ENCODE measurements around the gene NDUFAF3. TPM values are rescaled to one million over a fixed set of nuclear protein-coding genes. Genes with fewer than 3 reads are reported as not detected.

The NDUFAF3 gene
- total and polyA plus RNA-seq, 10 donors = 63.8 to 98.5 (median 78.7) TPM

- Histone ChIP-seq H3K27me3 (replicated peaks in 1 of 7) (no peaks in the 10 kb centered on the region), H3K4me3 (no peak overlapping the region), H3K4me1 (peaks cover 0 to 4% (median 0%) of the 10 kb centered on the region in 6 donors), H3K27ac (no peak overlapping the region), H3K36me3 (peaks cover 0 to 100% (median 74%) of the 10 kb centered on the region in 6 donors), H3K9me3 (no peaks in the 10 kb centered on the region)
- intact Hi-C loops (cut with DNase I; ENCODE audit: low total_unique reads) = no loop called here
- no peak for DNase-seq
- TF ChIP-seq POLR2A (IDR thresholded peaks at IDR 0.05) (no peak), POLR2AphosphoS5 (IDR thresholded peaks at IDR 0.05) (no peak)
- WGBS, 5 donors = 91 to 100% (median 97%) methylated on average over 2 of the region's 2 CpGs
These were observed 32.5 kb downstream of the NDUFAF3 start for GRCh38 chr3:49054344-49054862.

GRCh38 chr3:49057268-49057667 is 35.3 kb downstream of the NDUFAF3 start:
- TF ChIP-seq POLR2A (IDR thresholded peaks at IDR 0.05) (no peak), POLR2AphosphoS5 (IDR thresholded peaks at IDR 0.05) (peak in 1 of 3 donors; percentile 61)
- DNase-seq = no peak

GRCh38 chr3:49058011-49058410 is 36.1 kb downstream of the NDUFAF3 start:
- Histone ChIP-seq H3K4me3 (no peak overlapping the region), H3K27me3 (replicated peaks in 1 of 7) (no peaks in the 10 kb centered on the region), H3K27ac (no peak overlapping the region), H3K4me1 (peaks cover 0 to 4% (median 0%) of the 10 kb centered on the region in 6 donors), H3K36me3 (peaks cover 0 to 100% (median 82%) of the 10 kb centered on the region in 6 donors), H3K9me3 (no peaks in the 10 kb centered on the region)
- 85 to 96% (median 92%) methylated on average over 7 of the region's 7 CpGs for WGBS, 5 donors
- DNase-seq = no peak
- TF ChIP-seq CTCF (IDR thresholded peaks at IDR 0.05 in 8 of 11, conservative IDR thresholded peaks at IDR 0.05 in 3 of 11) = no peak
- no peak for TF ChIP-seq POLR2AphosphoS5 (IDR thresholded peaks at IDR 0.05)
- TF ChIP-seq POLR2A (IDR thresholded peaks at IDR 0.05) = no peak
- intact Hi-C loops (cut with DNase I; ENCODE audit: low total_unique reads) = no loop called here

More at GRCh38 chr3:49057268-49057667, 35.3 kb downstream of the NDUFAF3 start:
- no peak overlapping the region for H3K4me3 ChIP-seq
- peaks cover 0 to 100% (median 85%) of the 10 kb centered on the region in 6 donors for H3K36me3 ChIP-seq
- no peaks in the 10 kb centered on the region for H3K27me3 ChIP-seq (replicated peaks in 1 of 7)
- no peak overlapping the region for H3K27ac ChIP-seq
- peaks cover 0 to 4% (median 0%) of the 10 kb centered on the region in 6 donors for H3K4me1 ChIP-seq
- 91 to 98% (median 96%) methylated on average over 7 to 10 of the region's 10 CpGs for WGBS, 5 donors
- intact Hi-C loops (cut with DNase I; ENCODE audit: low total_unique reads) = no loop called here
- no peaks in the 10 kb centered on the region for H3K9me3 ChIP-seq

Small RNA genes within 50 kb of the gene (microRNA-seq; reads per million reads assigned to microRNA genes)
- gene MIR191 (11,045 to 16,110 (median 15,301) reads per million in 3 donors), gene MIR425 (1,589 to 2,690 (median 1,916) reads per million in 3 donors)

Small RNA genes within 50 kb of the gene (small RNA-seq; reads per million reads assigned to genes)
- 2,515 to 5,399 (median 4,106) reads per million in 4 donors for gene MIR191
- 14.1 to 26.1 (median 22.4) reads per million in 4 donors for gene MIR425

Other genes starting within 250 kb of the NDUFAF3 start
- 10 to 100 TPM; 15.3 to 38.5 (median 26.3) TPM for gene PRKAR2A, start 174.2 kb upstream of the NDUFAF3 start, total RNA-seq
- 1 to 10 TPM; 4.8 to 8.3 (median 5.0) TPM for gene PRKAR2A, start 174.2 kb upstream of the NDUFAF3 start, polyA plus RNA-seq
- gene SLC25A20, start 123.2 kb upstream of the NDUFAF3 start, total RNA-seq = 10 to 100 TPM; 13.0 to 51.2 (median 26.8) TPM
- 10 to 100 TPM; 16.1 to 31.7 (median 17.0) TPM for gene SLC25A20, start 123.2 kb upstream of the NDUFAF3 start, polyA plus RNA-seq
- gene ARIH2, start 103.3 kb upstream of the NDUFAF3 start, total RNA-seq = 100 to 1,000 TPM in 4 of 7 donors, 10 to 100 TPM in 3; 92.3 to 112 (median 101) TPM
- 10 to 100 TPM; 25.2 to 53.3 (median 32.3) TPM for gene ARIH2, start 103.3 kb upstream of the NDUFAF3 start, polyA plus RNA-seq
- 10 to 100 TPM; 27.3 to 49.3 (median 32.6) TPM for gene P4HTM, start 31.9 kb upstream of the NDUFAF3 start, total RNA-seq
- 10 to 100 TPM; 20.8 to 37.2 (median 25.7) TPM for gene P4HTM, start 31.9 kb upstream of the NDUFAF3 start, polyA plus RNA-seq
- 100 to 1,000 TPM; 109 to 171 (median 141) TPM for gene WDR6, start 14.7 kb upstream of the NDUFAF3 start, total RNA-seq
- 100 to 1,000 TPM in 2 of 3 donors, 10 to 100 TPM in 1; 96.9 to 169 (median 161) TPM for gene WDR6, start 14.7 kb upstream of the NDUFAF3 start, polyA plus RNA-seq
- gene DALRD3, start 3.5 kb upstream of the NDUFAF3 start, total RNA-seq = 10 to 100 TPM; 16.4 to 27.5 (median 22.3) TPM
- gene DALRD3, start 3.5 kb upstream of the NDUFAF3 start, polyA plus RNA-seq = 10 to 100 TPM; 28.5 to 32.0 (median 30.1) TPM
- gene IMPDH2, start 7.3 kb downstream of the NDUFAF3 start, total RNA-seq = 100 to 1,000 TPM in 2 of 7 donors, 10 to 100 TPM in 5; 84.4 to 104 (median 90.8) TPM
- gene IMPDH2, start 7.3 kb downstream of the NDUFAF3 start, polyA plus RNA-seq = 100 to 1,000 TPM in 2 of 3 donors, 10 to 100 TPM in 1; 99.2 to 127 (median 102) TPM
- gene QRICH1, start 72.0 kb downstream of the NDUFAF3 start, total RNA-seq = 100 to 1,000 TPM in 5 of 7 donors, 10 to 100 TPM in 2; 88.2 to 127 (median 105) TPM
- gene QRICH1, start 72.0 kb downstream of the NDUFAF3 start, polyA plus RNA-seq = 10 to 100 TPM; 35.9 to 48.4 (median 47.6) TPM
- 100 to 1,000 TPM; 174 to 238 (median 212) TPM for gene QARS1, start 82.6 kb downstream of the NDUFAF3 start, total RNA-seq
- gene QARS1, start 82.6 kb downstream of the NDUFAF3 start, polyA plus RNA-seq = 100 to 1,000 TPM; 206 to 329 (median 239) TPM
- 100 to 1,000 TPM in 2 of 7 donors, 10 to 100 TPM in 5; 59.5 to 108 (median 64.8) TPM for gene USP19, start 98.7 kb downstream of the NDUFAF3 start, total RNA-seq
- 10 to 100 TPM; 14.1 to 26.7 (median 17.2) TPM for gene USP19, start 98.7 kb downstream of the NDUFAF3 start, polyA plus RNA-seq
- 100 to 1,000 TPM; 168 to 331 (median 284) TPM for gene LAMB2, start 110.9 kb downstream of the NDUFAF3 start, total RNA-seq
- 100 to 1,000 TPM in 2 of 3 donors, 10 to 100 TPM in 1; 97.7 to 376 (median 264) TPM for gene LAMB2, start 110.9 kb downstream of the NDUFAF3 start, polyA plus RNA-seq
- gene CCDC71, start 144.2 kb downstream of the NDUFAF3 start, total RNA-seq = 10 to 100 TPM; 20.5 to 45.4 (median 28.8) TPM
- 10 to 100 TPM in 2 of 3 donors, 1 to 10 TPM in 1; 9.9 to 19.1 (median 16.3) TPM for gene CCDC71, start 144.2 kb downstream of the NDUFAF3 start, polyA plus RNA-seq
- 10 to 100 TPM; 18.6 to 29.2 (median 21.9) TPM for gene KLHDC8B, start 149.5 kb downstream of the NDUFAF3 start, total RNA-seq
- 10 to 100 TPM; 10.5 to 21.3 (median 19.5) TPM for gene KLHDC8B, start 149.5 kb downstream of the NDUFAF3 start, polyA plus RNA-seq

Measured in spleen (tissue), 11 donors.